MM.1S (cell line): ENCODE data around the gene NUP214.

Experiments
- CTCF ChIP-seq: fragments of 300-600 bp; sonication (generic); IDR thresholded peaks from 2 replicates; pipeline ENCODE4 v1.5.1; 2016; ENCODE audit warnings: antibody characterized with exemption, low read length, mixed read lengths
- EZH2 ChIP-seq: fragments of 300-600 bp; sonication (generic); optimal IDR thresholded peaks from 2 replicates; pipeline ENCODE3; 2017; ENCODE audit warnings: low read depth, mild to moderate bottlenecking, antibody characterized with exemption, low read length, mixed read lengths

GRCh38 chr9:131101207-131101964, 24.0 kb upstream of the NUP214 start:
- no peak for TF ChIP-seq CTCF
- TF ChIP-seq EZH2 = no peak
